ENCODE measurements around the gene CNOT3. TPM values are rescaled to one million over a fixed set of nuclear protein-coding genes. Genes with fewer than 3 reads are reported as not detected.
"Not testable (repeated sequence)": the region's sequence is repeated elsewhere in the genome, so short reads cannot be mapped to it uniquely, and the experiment has no call there.

The CNOT3 gene
- 6.0 and 9.8 TPM in 2 replicates for total RNA-seq (ENCODE audit: low replicate concordance)

DNA sequence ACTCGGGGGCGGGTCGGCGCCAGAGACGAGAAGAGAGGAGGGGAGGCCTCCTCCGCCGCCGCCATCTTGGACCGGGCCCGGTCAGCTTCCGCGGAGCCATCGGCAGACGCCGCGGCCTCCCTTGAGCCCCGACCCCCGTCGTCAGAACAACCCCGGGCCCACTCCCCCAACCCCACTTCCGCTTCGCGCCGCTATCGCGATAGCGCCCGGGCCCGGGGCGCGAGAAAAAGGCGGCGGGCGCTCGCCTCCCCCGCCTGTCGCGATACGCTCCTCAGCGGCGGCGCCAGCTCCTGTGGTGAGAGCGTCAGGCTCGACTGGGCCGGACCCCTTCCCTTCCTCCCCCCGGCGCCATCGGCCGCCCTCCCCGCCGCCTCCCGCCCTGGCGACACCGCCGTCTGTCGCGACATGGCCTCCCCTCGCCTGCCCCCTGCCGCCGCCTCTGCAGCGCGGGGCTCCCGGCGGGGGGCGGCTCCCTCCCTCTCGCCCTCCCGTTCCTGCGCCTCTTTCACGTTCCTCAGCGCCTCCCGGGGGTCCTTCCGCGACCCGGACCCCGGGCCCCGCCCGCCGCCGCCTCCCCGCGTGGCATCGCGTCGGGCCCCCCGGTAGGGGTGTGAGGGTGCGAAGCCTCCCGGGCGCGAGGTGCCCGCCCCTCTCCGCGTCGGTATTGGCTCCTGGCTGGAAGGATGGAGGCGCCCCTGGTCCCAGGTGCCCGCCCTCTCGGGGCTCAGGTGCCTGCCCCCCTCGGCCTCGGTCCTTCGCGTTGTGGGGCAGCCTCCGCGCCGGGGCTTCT is at the start of gene CNOT3:
Gene CNOT3 (plus strand): TSS at position 64 of the 790 bp plus-strand sequence. CDS start 5,217 bp downstream, outside the sequence.
- TF ChIP-seq, protein P1, sequence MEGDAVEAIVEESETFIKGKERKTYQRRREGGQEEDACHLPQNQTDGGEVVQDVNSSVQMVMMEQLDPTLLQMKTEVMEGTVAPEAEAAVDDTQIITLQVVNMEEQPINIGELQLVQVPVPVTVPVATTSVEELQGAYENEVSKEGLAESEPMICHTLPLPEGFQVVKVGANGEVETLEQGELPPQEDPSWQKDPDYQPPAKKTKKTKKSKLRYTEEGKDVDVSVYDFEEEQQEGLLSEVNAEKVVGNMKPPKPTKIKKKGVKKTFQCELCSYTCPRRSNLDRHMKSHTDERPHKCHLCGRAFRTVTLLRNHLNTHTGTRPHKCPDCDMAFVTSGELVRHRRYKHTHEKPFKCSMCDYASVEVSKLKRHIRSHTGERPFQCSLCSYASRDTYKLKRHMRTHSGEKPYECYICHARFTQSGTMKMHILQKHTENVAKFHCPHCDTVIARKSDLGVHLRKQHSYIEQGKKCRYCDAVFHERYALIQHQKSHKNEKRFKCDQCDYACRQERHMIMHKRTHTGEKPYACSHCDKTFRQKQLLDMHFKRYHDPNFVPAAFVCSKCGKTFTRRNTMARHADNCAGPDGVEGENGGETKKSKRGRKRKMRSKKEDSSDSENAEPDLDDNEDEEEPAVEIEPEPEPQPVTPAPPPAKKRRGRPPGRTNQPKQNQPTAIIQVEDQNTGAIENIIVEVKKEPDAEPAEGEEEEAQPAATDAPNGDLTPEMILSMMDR (IDR thresholded peaks at IDR 0.05; ENCODE audit: insufficient read depth, low read length), result peak; percentile 12
- H3K4me3 ChIP-seq (ENCODE audit: low read depth, low read length), result peak within 1 kb of the TSS; percentile 76
- DNase-seq (ENCODE audit: low read depth), result no peak

DNA sequence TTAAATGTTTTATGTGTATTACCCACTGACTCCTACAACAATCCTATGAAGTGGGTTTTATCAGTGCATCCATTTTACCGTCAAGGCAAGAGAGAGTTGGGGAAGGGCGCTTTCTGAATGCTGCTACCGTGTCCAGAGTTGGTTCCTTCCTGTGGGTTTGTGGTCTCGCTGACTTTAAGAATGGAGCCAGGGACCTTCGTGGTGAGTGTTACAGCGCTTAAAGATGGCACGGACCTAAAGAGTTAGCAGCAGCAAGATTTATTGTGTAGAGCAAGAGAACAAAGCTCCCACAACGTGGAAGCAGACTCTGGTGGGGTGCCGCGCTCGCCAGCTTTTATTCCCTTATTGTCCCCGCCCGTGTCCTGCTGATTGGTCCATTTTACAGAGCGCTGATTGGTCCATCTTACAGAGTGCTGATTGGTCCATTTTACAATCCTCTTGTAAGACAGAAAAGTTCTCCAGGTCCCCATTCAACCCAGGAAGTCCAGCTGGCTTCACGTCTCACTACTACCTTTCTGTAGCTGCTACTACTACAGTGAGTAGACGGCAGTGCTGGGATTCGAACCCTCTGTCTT is 43.0 kb upstream of the CNOT3 start:
- no peak for DNase-seq (ENCODE audit: low read depth)
- no peak overlapping the region for H3K4me3 ChIP-seq (ENCODE audit: low read depth, low read length)
- TF ChIP-seq, protein P1 (IDR thresholded peaks at IDR 0.05; ENCODE audit: insufficient read depth, low read length), result no peak

DNA sequence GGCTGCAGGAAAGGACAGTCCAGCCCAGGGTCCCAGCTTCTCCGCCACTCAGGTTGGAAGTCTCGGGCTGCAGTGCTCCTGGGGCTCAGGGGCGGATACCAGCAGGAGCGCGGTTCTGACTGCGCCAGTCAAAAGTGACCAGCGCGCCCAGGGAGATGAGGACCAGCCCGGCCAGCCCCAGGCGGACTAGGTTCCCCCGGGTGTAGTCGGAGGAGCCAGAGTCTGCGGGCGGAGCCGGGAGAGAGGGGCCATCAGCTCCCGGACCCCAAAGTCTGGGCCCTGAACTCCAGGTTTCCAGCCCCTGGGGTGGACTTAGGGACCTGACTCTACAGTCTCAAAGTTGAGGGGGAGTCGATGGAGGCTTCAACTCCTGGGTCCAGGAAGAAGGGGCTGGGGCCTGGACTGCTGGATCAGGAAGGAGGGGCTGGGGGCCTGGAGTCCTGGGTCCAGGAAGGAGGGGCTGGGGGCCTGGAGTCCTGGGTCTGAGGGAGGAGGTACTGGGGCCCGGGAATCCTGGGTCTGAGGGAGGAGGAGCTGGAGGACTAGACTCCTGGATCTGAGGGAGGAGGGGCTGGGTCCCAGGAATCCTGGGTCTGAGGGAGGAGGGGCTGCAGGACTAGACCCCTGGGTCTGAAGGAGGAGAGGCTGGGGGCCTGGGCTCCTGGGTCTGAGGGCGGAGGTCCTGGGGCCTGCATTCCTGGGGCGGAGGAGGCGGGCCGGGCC is 42.3 kb upstream of the CNOT3 start:
- no peak for DNase-seq (ENCODE audit: low read depth)
- TF ChIP-seq, protein P1 (IDR thresholded peaks at IDR 0.05; ENCODE audit: insufficient read depth, low read length), result no peak
- peak overlapping the region; percentile 56 for H3K4me3 ChIP-seq (ENCODE audit: low read depth, low read length)

DNA sequence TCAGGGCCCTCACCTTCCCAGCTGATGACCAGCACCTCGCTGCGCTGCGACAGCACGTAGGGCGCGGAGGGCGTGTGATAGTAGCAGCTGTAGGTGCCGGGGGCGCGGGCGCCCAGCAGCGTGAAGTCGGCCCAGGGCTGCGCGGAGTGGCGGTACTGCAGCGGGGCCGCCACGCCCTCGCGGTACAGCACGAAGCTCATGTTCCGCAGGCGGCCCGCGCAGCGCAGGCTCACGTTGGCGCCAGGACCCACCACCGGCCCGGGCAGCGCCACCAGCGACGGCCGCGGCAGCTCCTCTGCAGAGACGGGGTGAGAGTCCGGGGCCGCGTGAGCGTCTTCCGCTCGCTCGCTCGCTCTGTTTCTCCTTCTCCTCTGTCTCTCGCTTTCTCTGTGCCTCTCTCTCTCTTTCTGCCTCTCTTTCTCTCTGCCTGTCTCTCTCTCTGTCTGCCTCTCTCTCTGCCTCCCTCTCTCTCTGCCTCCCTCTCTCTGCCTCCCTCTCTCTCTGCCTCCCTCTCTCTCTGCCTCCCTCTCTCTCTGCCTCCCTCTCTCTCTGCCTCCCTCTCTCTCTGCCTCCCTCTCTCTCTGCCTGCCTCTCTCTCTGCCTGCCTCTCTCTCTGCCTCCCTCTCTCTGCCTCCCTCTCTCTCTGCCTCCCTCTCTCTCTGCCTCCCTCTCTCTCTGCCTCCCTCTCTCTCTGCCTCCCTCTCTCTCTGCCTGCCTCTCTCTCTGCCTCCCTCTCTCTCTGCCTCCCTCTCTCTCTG is 41.5 kb upstream of the CNOT3 start:
- DNase-seq (ENCODE audit: low read depth), result peak; percentile 39
- peak overlapping the region; percentile 56 for H3K4me3 ChIP-seq (ENCODE audit: low read depth, low read length)

DNA sequence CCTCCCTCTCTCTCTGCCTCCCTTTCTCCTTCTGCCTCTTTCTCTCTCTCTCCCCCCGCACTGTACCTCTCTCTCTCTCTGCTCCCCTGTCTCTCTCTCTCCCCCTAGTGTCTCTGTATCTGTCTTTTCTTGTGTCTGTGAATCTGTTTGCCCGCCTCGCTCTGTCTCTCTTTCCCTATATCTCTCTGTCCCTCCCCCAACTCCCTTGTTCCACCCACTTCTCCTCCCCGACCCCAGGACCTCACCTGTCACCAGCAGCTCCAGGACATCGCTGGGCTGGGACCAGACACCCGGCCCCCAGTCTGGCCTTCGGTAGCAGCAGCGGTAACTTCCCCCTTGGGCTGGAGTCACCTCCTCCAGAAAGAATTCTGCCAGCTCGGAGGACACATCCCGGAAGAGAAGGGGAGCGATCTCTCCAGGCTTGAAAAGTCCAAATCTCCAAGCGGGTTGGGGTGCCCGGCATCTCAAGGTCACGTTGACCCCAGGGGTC is 40.9 kb upstream of the CNOT3 start:
- H3K4me3 ChIP-seq (ENCODE audit: low read depth, low read length), result peak overlapping the region; percentile 49
- TF ChIP-seq, protein P1 (IDR thresholded peaks at IDR 0.05; ENCODE audit: insufficient read depth, low read length), result peak; percentile 48
- peak; percentile 59 for DNase-seq (ENCODE audit: low read depth)

DNA sequence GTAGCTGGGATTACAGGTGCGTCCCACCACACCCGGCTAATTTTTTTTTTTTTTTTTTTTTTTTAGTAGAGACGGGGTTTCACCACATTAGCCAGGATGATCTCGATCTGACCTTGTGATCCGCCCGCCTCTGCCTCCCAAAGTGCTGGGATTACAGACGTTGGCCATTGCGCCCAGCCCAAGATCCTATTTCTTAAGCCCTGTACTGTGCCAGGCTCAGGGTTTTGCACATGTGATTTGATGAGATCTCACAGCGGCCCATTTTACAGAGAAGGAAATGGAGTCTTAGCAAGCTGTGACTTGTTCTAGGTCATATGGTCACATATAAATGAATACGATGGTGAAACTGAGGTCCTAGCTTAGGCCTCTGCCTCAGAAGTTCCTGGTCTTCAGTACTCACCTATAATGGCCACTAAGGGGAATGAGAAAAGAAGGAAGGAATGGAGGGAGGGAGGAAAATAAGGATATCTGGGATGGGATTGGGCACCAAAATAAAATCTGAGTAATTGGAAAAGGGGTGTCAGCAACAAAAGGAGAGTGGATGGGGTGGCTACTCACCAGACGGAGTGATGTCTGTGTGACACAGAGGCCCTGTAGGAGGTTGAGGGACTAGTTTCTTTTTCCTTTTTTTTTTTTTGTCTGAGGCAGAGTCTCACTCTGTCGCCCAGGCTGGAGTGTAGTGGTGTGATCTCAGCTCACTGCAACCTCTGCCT is 38.2 kb upstream of the CNOT3 start:
- TF ChIP-seq, protein P1 (IDR thresholded peaks at IDR 0.05; ENCODE audit: insufficient read depth, low read length), result no peak
- H3K4me3 ChIP-seq (ENCODE audit: low read depth, low read length), result no peak overlapping the region
- DNase-seq (ENCODE audit: low read depth), result no peak

DNA sequence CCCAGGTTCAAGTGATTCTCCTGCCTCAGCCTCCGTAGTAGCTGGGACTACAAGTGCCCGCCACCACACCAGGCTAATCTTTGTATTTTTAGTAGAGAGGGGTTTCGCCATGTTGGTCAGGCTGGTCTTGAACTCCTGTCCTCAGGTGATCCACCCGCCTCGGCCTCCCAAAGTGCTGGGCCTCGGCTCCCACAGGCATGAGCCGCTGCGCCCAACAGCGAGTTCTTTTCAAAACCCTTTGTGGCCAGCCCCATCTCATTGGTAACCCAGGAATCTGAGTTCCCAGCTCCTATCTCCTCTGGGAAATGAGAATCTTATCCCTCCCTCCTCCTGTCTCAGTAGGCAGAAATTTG is 37.7 kb upstream of the CNOT3 start:
- not testable (repeated sequence) for DNase-seq (ENCODE audit: low read depth); H3K4me3 ChIP-seq (ENCODE audit: low read depth, low read length)

Measured in fibroblast of the aortic adventitia (primary cell).